ENCODE results near the gene URB1.

The URB1 gene

DNA sequence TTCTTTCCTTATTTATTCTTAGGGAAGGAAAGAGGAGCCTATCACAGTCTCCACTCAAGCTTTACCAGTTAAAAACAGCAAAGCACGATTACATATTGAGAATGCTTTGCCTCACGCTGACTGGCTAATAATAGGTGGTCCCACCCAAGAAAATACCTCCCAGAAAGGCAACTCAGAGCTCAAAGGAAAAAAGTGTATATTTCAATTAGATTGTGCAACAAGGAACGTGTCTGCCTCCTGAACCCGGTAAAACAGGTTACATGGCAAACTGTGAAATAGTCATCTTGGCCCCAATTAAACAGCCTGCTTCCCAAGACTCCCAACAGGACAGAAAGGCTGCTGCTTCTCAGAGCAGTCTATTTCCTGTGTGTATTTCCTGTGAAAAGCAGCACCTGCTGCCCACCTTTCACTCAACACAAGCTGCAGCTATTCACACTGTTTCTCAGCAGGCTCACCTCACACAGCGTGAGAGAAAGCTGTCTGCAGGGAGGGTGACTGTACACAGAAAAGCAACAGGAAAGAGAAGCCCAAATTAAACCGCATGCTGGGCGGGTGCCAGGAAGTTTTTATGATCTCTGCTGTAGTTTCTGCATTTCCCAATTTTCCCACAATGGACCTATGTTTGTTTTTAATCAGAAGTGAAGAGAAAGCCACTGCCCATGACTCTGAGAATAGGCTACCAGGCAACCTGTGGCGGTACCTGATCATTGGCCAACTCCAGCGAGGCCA is 44.0 kb downstream of the URB1 start:
- Histone ChIP-seq H3K36me3 (ENCODE audit: insufficient read depth, low read length) (peaks cover 100% of the 10 kb centered on the region), H3K4me1 (ENCODE audit: insufficient read depth, low read length, severe bottlenecking) (no peaks in the 10 kb centered on the region), H3K9me2 (ENCODE audit: low read depth, low read length) (no peaks in the 10 kb centered on the region), H3K27ac (ENCODE audit: low read depth, low read length, poor library complexity, severe bottlenecking) (no peak overlapping the region), H3K27me3 (ENCODE audit: insufficient read depth, low read length) (no peaks in the 10 kb centered on the region), H2AFZ (ENCODE audit: low read length) (no peak overlapping the region), H4K20me1 (ENCODE audit: insufficient read depth, low read length) (no peaks in the 10 kb centered on the region), H3K9ac (ENCODE audit: low read length) (no peak overlapping the region), H3K4me2 (ENCODE audit: low read length) (no peak overlapping the region), H3K79me2 (ENCODE audit: insufficient read depth, low read length) (no peaks in the 10 kb centered on the region), H3K4me3 (ENCODE audit: low read depth, low read length, poor library complexity, severe bottlenecking) (no peak overlapping the region), H3K9me3 (ENCODE audit: low read length) (0 out of 2 replicates have a peak, but pooled peaks cover 6% of the 10 kb centered on the region), H3F3A (ENCODE audit: insufficient read depth, low read length) (no peaks in the 10 kb centered on the region)
- TF ChIP-seq CTCF (IDR thresholded peaks at IDR 0.05; ENCODE audit: low read length) (no peak), EZH2 (IDR thresholded peaks at IDR 0.05; ENCODE audit: borderline replicate concordance, low read length) (no peak)

GRCh38 chr21:32347977-32348376 is 44.8 kb downstream of the URB1 start:
- no peak for TF ChIP-seq CTCF (IDR thresholded peaks at IDR 0.05; ENCODE audit: low read length)
- no peak for TF ChIP-seq EZH2 (IDR thresholded peaks at IDR 0.05; ENCODE audit: borderline replicate concordance, low read length)
- no peak overlapping the region for H3K9ac ChIP-seq (ENCODE audit: low read length)
- no peak overlapping the region for H3K27ac ChIP-seq (ENCODE audit: low read depth, low read length, poor library complexity, severe bottlenecking)
- H3K9me2 ChIP-seq (ENCODE audit: low read depth, low read length): no peaks in the 10 kb centered on the region
- no peaks in the 10 kb centered on the region for H3K4me1 ChIP-seq (ENCODE audit: insufficient read depth, low read length, severe bottlenecking)
- no peaks in the 10 kb centered on the region for H3K27me3 ChIP-seq (ENCODE audit: insufficient read depth, low read length)
- H3K4me2 ChIP-seq (ENCODE audit: low read length): no peak overlapping the region
- no peak overlapping the region for H3K4me3 ChIP-seq (ENCODE audit: low read depth, low read length, poor library complexity, severe bottlenecking)
- H3K36me3 ChIP-seq (ENCODE audit: insufficient read depth, low read length): peaks cover 100% of the 10 kb centered on the region
- H2AFZ ChIP-seq (ENCODE audit: low read length): no peak overlapping the region
- H3K9me3 ChIP-seq (ENCODE audit: low read length): 0 out of 2 replicates have a peak, but pooled peaks cover 6% of the 10 kb centered on the region
- H3K79me2 ChIP-seq (ENCODE audit: insufficient read depth, low read length): no peaks in the 10 kb centered on the region
- H4K20me1 ChIP-seq (ENCODE audit: insufficient read depth, low read length): no peaks in the 10 kb centered on the region
- no peaks in the 10 kb centered on the region for H3F3A ChIP-seq (ENCODE audit: insufficient read depth, low read length)

GRCh38 chr21:32347351-32347750 is 45.5 kb downstream of the URB1 start:
- Histone ChIP-seq H3F3A (ENCODE audit: insufficient read depth, low read length) (no peaks in the 10 kb centered on the region), H3K27me3 (ENCODE audit: insufficient read depth, low read length) (no peaks in the 10 kb centered on the region), H3K4me1 (ENCODE audit: insufficient read depth, low read length, severe bottlenecking) (no peaks in the 10 kb centered on the region), H3K9me2 (ENCODE audit: low read depth, low read length) (no peaks in the 10 kb centered on the region), H3K27ac (ENCODE audit: low read depth, low read length, poor library complexity, severe bottlenecking) (no peak overlapping the region), H3K36me3 (ENCODE audit: insufficient read depth, low read length) (peaks cover 100% of the 10 kb centered on the region), H3K79me2 (ENCODE audit: insufficient read depth, low read length) (no peaks in the 10 kb centered on the region), H4K20me1 (ENCODE audit: insufficient read depth, low read length) (no peaks in the 10 kb centered on the region), H2AFZ (ENCODE audit: low read length) (no peak overlapping the region), H3K4me2 (ENCODE audit: low read length) (no peak overlapping the region), H3K4me3 (ENCODE audit: low read depth, low read length, poor library complexity, severe bottlenecking) (no peak overlapping the region), H3K9ac (ENCODE audit: low read length) (no peak overlapping the region), H3K9me3 (ENCODE audit: low read length) (0 out of 2 replicates have a peak, but pooled peaks cover 6% of the 10 kb centered on the region)
- no peak for TF ChIP-seq CTCF (IDR thresholded peaks at IDR 0.05; ENCODE audit: low read length)
- TF ChIP-seq EZH2 (IDR thresholded peaks at IDR 0.05; ENCODE audit: borderline replicate concordance, low read length): no peak
